Urinary bladder (tissue), 4 donors: ENCODE data around the gene EFCAB5. TPM values are rescaled to one million over a fixed set of nuclear protein-coding genes. Genes with fewer than 3 reads are reported as not detected.
A peak's percentile ranks its signal among the peaks of the same experiment; 100 is the strongest.
"Not testable (repeated sequence)": the region's sequence is repeated elsewhere in the genome, so short reads cannot be mapped to it uniquely, and the experiment has no call there.

ENCODE experiments used
- DNase-seq: peaks from one replicate; pipeline ENCODE4 v3.0.0-alpha.2; 2015; ENCODE audit errors: extremely low spot score
- H3K27ac ChIP-seq: one replicate; pipeline ENCODE4 v1.5.1; 2013; ENCODE audit warnings: low read depth, mild to moderate bottlenecking, moderate library complexity
- H3K36me3 ChIP-seq: one replicate; pipeline ENCODE4 v1.6.1; 2013; ENCODE audit warnings: mild to moderate bottlenecking, moderate library complexity; ENCODE audit not compliant: insufficient read depth
- H3K4me1 ChIP-seq: one replicate; pipeline ENCODE4 v1.6.1; 2013; ENCODE audit warnings: mild to moderate bottlenecking, moderate library complexity; ENCODE audit not compliant: insufficient read depth
- H3K4me3 ChIP-seq: one replicate; pipeline ENCODE4 v1.5.1; 2013; ENCODE audit warnings: low read depth, low read length
- WGBS: extraction: QIAGEN DNeasy Blood & Tissue Kit; methylation state at CpG from one replicate; pipeline ENCODE4 v1.1.7; 2013; 5-methylcytosine and 5-hydroxymethylcytosine counted together
- polyA plus RNA-seq: library from polyadenylated mRNA; stranded (reverse); fragments of 200-250 nt; gene quantifications from one replicate; pipeline ENCODE4 v1.2.3, GENCODE V29; 2013
- total RNA-seq: library from RNA; depleted of rRNA; stranded (reverse); fragments of >200 nt; gene quantifications from one replicate; pipeline ENCODE4 v1.2.3, GENCODE V29; 2014
- donor health status: healthy with polysubstance abuse.
- donor health status: healthy.

Gene EFCAB5
- total and polyA plus RNA-seq, 2 donors = 0.06 to 0.90 TPM

DNA sequence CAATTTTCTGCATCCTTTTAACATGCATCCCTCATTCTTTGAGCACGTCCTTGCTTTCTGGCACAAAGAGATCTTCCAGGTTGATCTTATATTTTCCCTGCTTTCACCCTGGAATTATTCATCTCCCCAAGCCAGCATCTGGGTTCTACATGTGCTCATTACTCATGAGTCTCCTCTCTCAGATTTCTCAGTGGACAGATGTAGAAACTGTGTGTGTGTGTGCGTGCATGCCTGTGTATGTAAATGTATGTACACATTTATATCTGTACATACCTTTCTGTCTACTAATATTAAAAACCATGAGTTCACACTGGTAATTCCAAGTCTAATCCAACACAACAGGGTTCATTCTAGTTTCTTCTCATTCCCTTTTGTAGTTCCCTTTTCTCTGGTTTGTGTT is 133.3 kb downstream of the EFCAB5 start:
- H3K27ac ChIP-seq = no peak overlapping the region
- H3K4me1 ChIP-seq = no peaks in the 10 kb centered on the region
- no peaks in the 10 kb centered on the region for H3K36me3 ChIP-seq
- WGBS = 71% methylated on average over 2 of the region's 2 CpGs
- DNase-seq = no peak
- H3K4me3 ChIP-seq = no peak overlapping the region

DNA sequence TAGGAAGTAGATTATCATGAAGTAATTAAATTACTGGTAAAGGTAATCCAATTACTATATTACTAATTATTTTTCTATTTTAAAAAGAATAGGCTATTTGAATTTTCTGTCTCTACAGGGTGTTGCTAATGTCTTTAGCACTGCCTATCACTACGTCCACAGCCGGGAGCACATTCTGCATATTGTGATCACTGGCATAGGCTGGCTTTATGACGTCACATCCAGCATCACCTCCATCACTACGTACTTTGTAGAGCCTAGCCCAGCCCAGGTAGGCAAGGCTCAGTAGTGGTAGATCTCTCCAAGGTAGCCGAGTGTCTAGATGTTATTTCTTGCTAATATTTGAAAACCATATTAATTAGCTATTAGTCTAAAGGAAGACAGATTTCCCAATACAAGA is 141.3 kb downstream of the EFCAB5 start:
- no peak for DNase-seq
- no peaks in the 10 kb centered on the region for H3K4me1 ChIP-seq
- 91% methylated on average over 5 of the region's 5 CpGs for WGBS
- H3K4me3 ChIP-seq = no peak overlapping the region
- H3K27ac ChIP-seq = no peak overlapping the region
- H3K36me3 ChIP-seq = no peaks in the 10 kb centered on the region

DNA sequence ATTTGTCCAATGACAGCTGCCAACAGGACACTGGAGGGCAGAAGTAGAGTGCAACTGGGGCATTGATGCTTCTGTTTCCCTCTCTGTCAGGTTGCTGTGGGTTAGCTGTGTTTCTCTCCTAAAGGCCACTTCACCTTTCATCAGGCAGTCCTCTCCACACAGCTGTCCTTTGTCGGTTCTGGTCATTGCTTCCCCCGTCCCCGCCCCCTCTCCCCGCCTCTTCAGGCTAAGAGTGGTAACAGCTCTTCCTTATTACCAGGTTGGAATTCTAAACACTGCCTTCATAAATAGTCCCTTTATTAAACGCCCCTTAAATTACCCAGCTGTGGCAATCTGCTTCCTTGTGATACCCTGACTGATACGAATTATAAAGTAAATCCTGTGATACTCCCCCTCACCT is 143.4 kb downstream of the EFCAB5 start:
- DNase-seq = no peak
- Histone ChIP-seq H3K4me3 (no peak overlapping the region), H3K36me3 (no peaks in the 10 kb centered on the region), H3K4me1 (no peaks in the 10 kb centered on the region), H3K27ac (no peak overlapping the region)
- 25% methylated on average over 6 of the region's 6 CpGs for WGBS

DNA sequence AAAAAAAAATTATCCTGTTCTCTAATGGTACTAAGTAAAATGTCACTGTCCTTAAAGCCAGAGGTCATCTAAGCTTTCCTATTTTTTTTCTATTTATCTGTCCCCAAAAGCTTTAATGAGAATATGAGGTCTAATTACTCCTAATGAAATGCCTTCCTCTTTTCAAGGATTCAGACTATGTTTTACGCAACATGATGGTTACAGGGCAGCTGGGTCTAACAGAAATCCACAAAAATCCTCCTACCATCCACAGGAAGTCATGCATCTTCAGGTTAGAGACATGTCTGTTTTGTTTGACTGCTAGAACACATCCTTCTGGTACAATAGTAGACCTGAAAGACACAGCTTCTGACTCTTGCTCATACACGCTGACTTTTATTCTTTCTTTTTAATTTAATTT is 145.5 kb downstream of the EFCAB5 start:
- no peaks in the 10 kb centered on the region for H3K36me3 ChIP-seq
- 85% methylated on average over 2 of the region's 2 CpGs for WGBS
- no peak overlapping the region for H3K4me3 ChIP-seq
- no peak overlapping the region for H3K27ac ChIP-seq
- DNase-seq = no peak
- no peaks in the 10 kb centered on the region for H3K4me1 ChIP-seq

DNA sequence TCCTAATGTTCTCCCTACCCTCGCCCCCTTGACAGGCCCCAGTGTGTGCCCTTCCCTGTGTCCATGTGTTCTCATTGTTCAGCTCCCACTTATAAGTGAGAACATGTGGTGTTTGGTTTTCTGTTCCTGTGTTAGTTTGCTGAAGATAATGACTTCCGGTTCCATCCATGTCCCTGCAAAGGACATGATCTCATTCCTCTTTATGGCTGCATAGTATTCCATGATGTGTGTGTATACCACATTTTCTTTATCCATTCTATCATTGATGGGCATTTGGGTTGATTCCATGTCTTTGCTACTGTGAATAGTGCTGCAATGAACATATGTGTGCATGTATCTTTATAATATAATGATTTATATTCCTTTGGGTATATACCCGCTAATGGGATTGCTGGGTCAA is 146.0 kb downstream of the EFCAB5 start:
- H3K27ac ChIP-seq, DNase-seq, H3K4me1 ChIP-seq, H3K36me3 ChIP-seq, H3K4me3 ChIP-seq: not testable (repeated sequence)
- 92% methylated on average over 3 of the region's 3 CpGs for WGBS

DNA sequence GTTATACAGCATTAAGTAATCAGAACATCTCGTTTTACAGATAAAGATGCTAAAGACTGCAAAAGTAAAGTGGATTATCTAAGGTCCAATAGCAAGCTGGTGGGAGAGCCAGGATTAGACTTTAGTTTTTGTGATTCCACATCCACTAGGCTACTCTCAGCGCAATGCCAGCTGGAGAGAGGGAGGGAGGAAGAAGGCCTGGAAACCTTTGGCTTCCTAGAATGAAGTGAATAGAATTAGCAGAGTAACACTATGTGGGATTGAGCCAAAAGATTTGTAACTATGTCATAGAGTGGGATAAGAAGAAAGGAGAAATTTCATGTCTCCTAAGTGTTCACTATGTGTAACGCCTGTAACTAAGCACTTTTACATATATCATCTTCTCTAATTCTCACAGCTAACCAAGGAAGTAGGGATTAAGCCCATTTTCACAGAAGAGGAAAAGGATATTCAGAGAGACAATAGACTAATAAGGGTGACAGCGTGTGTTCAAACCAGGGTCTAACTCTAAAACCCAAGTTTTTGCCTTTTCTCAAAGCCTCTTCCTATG is 149.8 kb downstream of the EFCAB5 start:
- no peak overlapping the region for H3K27ac ChIP-seq
- no peak overlapping the region for H3K4me3 ChIP-seq
- DNase-seq = no peak
- H3K4me1 ChIP-seq = no peaks in the 10 kb centered on the region
- 75% methylated on average over 4 of the region's 4 CpGs for WGBS
- H3K36me3 ChIP-seq = no peaks in the 10 kb centered on the region

DNA sequence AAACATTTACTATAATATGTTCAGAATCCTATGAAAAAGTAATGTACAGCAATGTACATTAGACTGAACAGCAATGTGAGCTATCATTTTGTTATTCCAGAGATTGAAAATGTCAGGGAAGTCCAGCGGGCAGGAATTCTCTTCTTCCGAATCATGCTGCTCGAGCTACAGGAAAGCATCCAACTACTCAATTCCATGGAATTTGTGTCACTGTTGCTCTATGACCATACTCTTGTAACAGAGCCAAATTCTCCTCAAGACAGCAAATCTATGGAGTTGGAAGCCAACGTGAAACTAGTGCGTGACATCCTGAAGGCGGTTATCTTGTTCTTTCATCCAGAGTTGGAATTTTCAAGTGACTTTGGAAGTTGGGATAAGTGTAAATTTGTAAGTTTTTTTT is 150.3 kb downstream of the EFCAB5 start:
- Histone ChIP-seq H3K36me3 (no peaks in the 10 kb centered on the region), H3K4me3 (no peak overlapping the region), H3K27ac (no peak overlapping the region), H3K4me1 (no peaks in the 10 kb centered on the region)
- DNase-seq = no peak
- WGBS = 48% methylated on average over 6 of the region's 6 CpGs

DNA sequence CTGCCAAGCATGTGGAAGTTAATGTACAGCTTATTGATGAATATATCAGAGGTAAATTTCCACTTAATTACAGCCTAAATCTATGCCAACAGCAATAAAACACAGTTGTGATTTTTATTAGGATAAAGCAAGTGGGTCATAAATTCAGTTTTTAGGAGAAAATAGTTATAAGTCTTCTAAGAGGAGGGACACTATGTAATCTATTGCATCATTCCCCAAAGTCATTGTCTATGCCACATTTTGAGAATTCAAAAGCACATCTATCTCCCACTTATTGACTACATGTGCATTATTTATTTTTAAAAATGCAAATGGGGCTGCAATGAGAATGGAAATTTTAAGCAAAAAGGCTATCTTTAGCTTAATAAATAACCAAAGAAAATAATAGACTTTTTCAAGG is 151.5 kb downstream of the EFCAB5 start:
- no peak for DNase-seq

DNA sequence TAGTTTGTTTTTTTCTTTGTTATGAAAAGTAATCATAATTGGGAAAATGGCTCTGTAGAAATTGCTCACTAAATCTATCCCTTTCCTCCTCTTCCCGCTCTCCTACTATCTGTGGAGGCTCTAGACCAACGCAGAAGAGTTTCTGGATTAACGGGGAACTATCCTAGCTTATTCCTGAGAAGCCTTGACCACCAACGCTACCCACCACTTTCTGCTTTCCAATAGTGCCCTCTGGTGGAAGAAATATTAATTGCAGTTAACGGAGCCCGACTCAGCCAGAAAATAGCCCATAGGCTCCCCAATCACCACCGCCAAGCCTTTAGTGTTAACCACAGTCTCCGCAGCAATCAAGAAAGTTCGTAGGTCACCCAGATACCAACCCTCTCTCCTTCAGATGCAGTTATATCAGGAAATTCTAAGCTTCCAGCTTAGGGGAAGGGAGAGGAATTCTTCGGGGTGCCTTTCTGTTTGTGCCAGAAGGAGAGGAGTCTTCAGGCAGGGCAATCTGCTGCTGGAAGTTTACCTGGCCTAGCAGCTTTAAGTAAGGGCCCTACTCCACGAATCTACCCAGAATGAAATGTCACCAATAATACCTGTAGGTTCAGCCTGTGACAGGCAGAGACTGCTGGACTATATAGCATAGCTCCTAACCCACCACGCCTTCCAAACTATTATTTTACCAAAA is 152.2 kb downstream of the EFCAB5 start:
- WGBS = 18% methylated on average over 12 of the region's 12 CpGs
- Histone ChIP-seq H3K4me3 (no peak overlapping the region), H3K36me3 (no peaks in the 10 kb centered on the region), H3K4me1 (no peaks in the 10 kb centered on the region), H3K27ac (no peak overlapping the region)
- no peak for DNase-seq

More for the DNA sequence above, 151.5 kb downstream of the EFCAB5 start:
- no peak overlapping the region for H3K4me3 ChIP-seq
- no peak overlapping the region for H3K27ac ChIP-seq
- H3K4me1 ChIP-seq = no peaks in the 10 kb centered on the region
- H3K36me3 ChIP-seq = no peaks in the 10 kb centered on the region

DNA sequence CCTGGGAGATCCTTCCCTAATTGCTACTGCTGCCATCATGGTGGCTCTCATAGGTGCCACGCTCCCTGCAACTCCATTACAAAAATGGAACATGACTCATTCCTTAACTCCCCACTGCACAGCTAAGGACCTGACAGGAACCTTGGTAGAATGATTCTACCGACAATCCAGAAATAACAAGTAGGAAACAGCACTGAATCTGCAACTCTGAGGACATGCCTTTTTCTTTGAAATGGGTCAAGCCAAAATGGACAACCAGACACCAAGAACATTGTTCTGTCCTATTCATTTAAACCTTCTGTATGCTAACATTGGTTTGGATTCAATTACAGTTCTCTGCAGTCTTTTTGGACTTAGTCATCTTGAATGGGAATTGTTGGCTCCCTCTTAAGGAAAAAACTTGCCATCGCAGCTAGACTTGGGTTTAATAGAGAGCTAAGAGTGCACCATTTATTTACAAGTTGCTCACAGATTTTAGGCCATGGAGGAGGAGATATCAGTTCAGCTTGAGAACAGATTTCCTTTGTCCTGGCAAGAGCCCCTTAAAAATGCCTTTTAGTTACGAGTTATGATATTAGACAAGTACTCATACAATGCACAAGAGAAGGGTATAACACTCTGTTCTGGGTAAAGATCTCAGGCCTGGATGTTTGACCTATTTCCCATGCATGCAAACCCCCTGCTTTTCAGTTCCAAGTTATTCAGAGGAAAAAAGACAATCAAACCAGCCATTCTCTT is 154.2 kb downstream of the EFCAB5 start:
- no peak overlapping the region for H3K27ac ChIP-seq
- no peaks in the 10 kb centered on the region for H3K36me3 ChIP-seq
- H3K4me3 ChIP-seq = no peak overlapping the region
- no peaks in the 10 kb centered on the region for H3K4me1 ChIP-seq
- WGBS = 48% methylated on average over 4 of the region's 4 CpGs
- DNase-seq = no peak

DNA sequence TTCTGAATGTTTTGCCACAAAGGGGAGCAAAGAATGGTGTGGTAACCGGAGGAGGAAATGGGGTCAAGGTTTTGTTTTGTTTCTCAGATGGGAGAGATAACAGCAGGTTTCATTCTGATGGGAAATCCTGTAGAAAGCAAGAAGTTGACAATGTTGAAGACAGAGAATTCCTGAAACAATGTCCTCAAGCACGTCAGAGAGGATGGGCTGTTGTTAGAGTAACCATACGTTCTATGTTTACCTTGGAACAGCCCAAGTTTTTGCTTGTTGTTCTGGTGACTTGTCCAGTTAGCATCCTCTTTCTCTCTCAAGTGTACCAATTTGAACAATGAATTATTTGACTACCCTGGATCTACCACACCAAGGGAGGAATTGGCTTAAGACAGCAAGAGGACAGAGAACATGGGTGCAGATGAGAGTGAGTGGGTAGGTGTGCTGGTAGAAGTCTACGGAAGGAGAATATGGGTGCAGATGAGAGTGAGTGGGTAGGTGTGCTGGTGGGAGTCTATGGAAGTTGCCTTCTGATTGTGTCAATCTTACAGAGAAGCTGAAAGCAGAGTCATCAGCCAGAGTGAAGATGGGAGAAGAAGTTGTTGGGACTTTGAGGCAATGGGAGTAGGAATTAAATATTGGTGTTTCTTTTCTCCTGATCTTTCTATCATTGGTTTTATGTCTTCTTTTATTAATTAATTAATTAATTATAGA is 160.4 kb downstream of the EFCAB5 start:
- no peaks in the 10 kb centered on the region for H3K36me3 ChIP-seq
- H3K4me3 ChIP-seq = no peak overlapping the region
- no peak for DNase-seq
- H3K4me1 ChIP-seq = no peaks in the 10 kb centered on the region
- 56% methylated on average over 4 of the region's 4 CpGs for WGBS
- H3K27ac ChIP-seq = no peak overlapping the region

DNA sequence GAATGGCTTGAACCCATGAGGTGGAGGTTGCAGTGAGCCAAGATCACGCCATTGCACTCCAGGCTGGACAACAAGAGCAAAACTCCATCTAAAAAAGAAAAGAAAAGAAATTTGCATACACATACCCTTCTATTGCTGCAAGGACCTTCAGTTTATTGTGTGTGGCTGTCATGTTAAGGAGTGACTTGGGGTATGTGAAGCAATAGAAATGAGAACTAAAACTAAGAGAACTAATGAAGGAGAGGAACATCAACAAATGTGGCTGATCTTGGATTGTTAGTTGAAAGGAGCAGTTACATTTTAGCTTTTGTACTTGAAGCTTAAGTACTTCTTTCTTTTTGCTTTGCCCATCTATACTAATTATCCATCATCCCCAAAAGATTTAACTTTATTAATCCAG is 162.5 kb downstream of the EFCAB5 start:
- H3K27ac ChIP-seq = no peak overlapping the region
- DNase-seq = no peak
- no peaks in the 10 kb centered on the region for H3K36me3 ChIP-seq
- no peak overlapping the region for H3K4me3 ChIP-seq
- WGBS = 90% methylated on average over 1 of the region's 1 CpG
- H3K4me1 ChIP-seq = no peaks in the 10 kb centered on the region

DNA sequence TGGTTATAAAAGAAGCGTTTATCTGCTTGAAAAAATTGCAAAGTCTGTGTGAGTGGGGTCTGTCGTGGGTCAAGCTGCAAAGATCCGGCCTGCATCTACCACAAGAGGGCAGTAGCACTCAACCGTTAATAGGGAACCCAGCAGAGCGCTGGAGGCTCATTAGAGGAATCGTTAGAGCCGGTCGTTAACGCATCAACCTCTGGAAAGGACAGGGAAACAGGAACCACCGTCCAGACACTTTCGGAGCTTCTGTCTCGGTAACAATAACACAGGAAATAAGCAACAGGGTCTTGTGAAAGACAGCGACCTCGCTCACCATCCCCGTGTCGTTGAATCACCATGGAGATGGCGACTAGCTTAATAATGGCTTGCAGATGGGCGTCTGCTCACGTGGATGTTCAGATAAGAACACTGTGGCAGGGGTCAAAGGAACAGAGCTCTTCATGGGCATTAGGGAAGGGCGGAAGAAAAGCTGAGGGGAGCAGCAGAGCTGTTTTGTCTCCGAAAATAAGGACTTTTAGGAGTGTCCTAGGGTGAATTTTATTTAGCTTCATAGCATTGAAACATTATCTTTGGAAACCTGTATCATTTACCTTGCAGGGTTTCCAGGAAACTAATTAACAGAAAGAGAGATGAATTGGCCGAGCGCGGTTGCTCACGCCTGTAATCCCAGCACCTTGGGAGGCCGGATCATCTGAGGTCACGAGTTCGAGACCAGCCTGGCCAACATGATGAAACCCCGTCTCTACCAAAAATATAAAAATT is 163.3 kb downstream of the EFCAB5 start:
- Histone ChIP-seq H3K4me3 (peak overlapping the region; percentile 19), H3K4me1 (no peaks in the 10 kb centered on the region), H3K36me3 (no peaks in the 10 kb centered on the region), H3K27ac (no peak overlapping the region)
- 22% methylated on average over 29 of the region's 29 CpGs for WGBS
- DNase-seq = peak; percentile 58
